ENCODE measurements around the gene ADAMTSL1.

Gene ADAMTSL1

GRCh38 chr9:18786911-18787650 is 313.1 kb downstream of the ADAMTSL1 start:
- peak; percentile 36 to 88 for DNase-seq (ENCODE audit: low read depth in 2 of 2)
- H3K4me3 ChIP-seq (replicated peaks in 1 of 2; ENCODE audit: low read depth in 2 of 2, low read length in 2 of 2), result no peak overlapping the region
- TF ChIP-seq, protein P1, sequence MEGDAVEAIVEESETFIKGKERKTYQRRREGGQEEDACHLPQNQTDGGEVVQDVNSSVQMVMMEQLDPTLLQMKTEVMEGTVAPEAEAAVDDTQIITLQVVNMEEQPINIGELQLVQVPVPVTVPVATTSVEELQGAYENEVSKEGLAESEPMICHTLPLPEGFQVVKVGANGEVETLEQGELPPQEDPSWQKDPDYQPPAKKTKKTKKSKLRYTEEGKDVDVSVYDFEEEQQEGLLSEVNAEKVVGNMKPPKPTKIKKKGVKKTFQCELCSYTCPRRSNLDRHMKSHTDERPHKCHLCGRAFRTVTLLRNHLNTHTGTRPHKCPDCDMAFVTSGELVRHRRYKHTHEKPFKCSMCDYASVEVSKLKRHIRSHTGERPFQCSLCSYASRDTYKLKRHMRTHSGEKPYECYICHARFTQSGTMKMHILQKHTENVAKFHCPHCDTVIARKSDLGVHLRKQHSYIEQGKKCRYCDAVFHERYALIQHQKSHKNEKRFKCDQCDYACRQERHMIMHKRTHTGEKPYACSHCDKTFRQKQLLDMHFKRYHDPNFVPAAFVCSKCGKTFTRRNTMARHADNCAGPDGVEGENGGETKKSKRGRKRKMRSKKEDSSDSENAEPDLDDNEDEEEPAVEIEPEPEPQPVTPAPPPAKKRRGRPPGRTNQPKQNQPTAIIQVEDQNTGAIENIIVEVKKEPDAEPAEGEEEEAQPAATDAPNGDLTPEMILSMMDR (IDR thresholded peaks at IDR 0.05; ENCODE audit: low read depth, low read length), result no peak

DNA sequence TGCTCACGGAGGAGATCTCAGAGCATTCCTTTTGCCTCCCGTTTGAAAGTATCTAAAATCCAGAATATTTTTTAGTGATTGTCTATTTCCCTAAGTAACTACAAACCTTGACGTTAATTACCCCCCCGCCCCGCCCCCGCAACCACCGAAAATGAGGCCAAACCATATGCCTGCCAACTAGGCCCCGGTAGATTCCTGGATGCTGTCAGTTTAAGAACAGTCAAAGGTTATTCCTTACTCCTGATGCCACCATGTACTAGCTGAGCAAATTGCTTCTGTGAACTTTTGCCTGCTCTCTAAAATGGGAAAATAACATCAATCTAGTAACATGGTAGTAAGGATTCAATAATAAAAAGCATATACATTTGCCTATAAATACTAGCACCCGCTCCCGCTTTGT is 314.3 kb downstream of the ADAMTSL1 start:
- H3K4me3 ChIP-seq (replicated peaks in 1 of 2; ENCODE audit: low read depth in 2 of 2, low read length in 2 of 2), result no peak overlapping the region
- TF ChIP-seq, protein P1 (IDR thresholded peaks at IDR 0.05; ENCODE audit: low read depth, low read length), result no peak
- DNase-seq (ENCODE audit: low read depth in 2 of 2), result peak in 1 of 2 donors; percentile 48

DNA sequence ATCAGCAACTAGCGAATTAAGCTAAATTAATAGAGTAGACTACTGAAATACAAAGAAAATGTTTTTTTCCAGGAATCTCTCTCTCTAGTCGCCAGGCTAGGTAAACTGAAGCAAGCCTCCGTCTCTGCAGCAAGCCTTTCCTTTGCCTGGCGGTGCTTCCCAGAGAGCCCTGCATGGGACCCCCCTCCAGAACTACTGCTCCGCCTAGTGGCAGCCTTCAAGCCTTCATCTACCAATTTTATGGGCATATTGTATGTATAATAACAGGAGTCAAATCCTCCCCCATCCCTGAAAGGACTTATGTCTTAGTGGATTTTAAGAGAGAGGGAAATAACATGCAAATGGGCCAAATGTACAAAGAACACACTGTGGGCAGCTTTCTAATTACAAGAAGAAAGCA is 317.1 kb downstream of the ADAMTSL1 start:
- DNase-seq (ENCODE audit: low read depth in 2 of 2), result peak; percentile 14 to 17
- TF ChIP-seq, protein P1 (IDR thresholded peaks at IDR 0.05; ENCODE audit: low read depth, low read length), result peak; percentile 39
- H3K4me3 ChIP-seq (replicated peaks in 1 of 2; ENCODE audit: low read depth in 2 of 2, low read length in 2 of 2), result no peak overlapping the region

- TF ChIP-seq, protein P1 (IDR thresholded peaks at IDR 0.05; ENCODE audit: low read depth, low read length), result no peak
- no peak for DNase-seq (ENCODE audit: low read depth in 2 of 2)
Observed at GRCh38 chr9:18793122-18793521, 319.2 kb downstream of the ADAMTSL1 start.

DNA sequence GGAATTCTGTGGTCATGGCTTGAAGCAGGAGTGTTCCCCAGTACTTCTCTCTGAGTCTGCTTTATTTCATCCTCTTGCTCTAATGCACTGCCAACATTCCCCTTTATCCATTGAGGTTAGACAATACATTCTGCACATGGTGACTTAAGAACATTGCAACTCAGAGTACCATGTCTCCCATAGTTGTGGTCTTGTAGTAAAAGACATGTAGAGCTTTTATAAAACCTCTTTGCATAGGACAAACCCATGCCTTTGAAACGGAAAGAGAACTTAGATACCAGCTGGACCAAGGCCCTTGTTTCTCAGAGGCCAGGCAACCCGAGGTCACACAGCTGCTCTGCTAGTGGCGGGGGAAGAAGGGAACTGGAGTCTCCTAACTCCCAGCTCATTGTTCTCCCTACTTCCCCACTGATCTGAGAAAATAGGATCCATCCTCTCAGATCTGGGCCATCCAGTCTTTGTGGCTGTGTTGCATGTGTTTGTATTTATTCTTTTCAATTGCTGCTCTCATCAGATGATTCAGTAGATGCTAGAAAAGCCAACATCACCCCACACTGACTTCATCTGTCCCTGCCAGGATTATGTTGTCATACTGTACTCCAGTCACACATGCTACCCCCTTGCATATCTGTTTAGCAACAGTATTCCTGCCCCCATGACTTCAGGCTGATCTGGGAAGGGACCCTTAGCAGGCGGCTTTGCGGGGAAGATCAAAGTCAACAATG is 322.2 kb downstream of the ADAMTSL1 start:
- peak; percentile 59 to 74 for DNase-seq (ENCODE audit: low read depth in 2 of 2)
- H3K4me3 ChIP-seq (replicated peaks in 1 of 2; ENCODE audit: low read depth in 2 of 2, low read length in 2 of 2), result no peak overlapping the region
- TF ChIP-seq, protein P1 (IDR thresholded peaks at IDR 0.05; ENCODE audit: low read depth, low read length), result no peak

More at GRCh38 chr9:18793122-18793521, 319.2 kb downstream of the ADAMTSL1 start:
- no peak overlapping the region for H3K4me3 ChIP-seq (replicated peaks in 1 of 2; ENCODE audit: low read depth in 2 of 2, low read length in 2 of 2)

DNA sequence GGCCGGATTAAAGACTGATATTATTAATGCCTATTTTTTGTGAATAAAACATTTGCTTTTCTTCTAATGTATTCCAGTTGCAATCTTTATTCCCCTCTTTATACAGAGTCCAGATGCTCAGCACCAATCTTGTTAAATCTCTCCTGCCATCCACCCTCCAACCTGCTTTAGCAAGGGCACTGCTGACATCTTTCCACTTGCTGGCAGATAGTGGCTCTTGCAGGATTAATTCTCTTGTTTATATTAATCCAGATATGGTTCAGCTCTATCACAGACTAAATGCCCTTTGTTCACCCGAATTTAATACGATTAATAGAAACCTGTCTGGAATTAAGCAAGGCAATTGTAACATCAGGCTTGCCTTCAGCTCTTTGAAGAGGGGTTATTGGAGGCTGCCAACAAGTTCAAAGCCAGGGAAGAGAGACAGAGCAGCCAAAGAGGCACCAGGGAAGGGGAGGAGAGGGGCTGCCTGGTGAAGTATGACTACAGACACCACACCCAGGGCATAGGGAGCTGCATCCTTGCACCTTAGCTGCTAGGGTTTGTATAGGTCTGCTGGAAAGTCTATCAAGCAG is 322.8 kb downstream of the ADAMTSL1 start:
- DNase-seq (ENCODE audit: low read depth in 2 of 2), result no peak
- no peak overlapping the region for H3K4me3 ChIP-seq (replicated peaks in 1 of 2; ENCODE audit: low read depth in 2 of 2, low read length in 2 of 2)
- TF ChIP-seq, protein P1 (IDR thresholded peaks at IDR 0.05; ENCODE audit: low read depth, low read length), result no peak
